HepG2 (cell line): ENCODE measurements around the gene NDUFS1. TPM values are rescaled to one million over a fixed set of nuclear protein-coding genes. Genes with fewer than 3 reads are reported as not detected.

Source experiments
- CBFB ChIP-seq: sonication (generic); formaldehyde crosslinking; IDR thresholded peaks from 2 replicates; pipeline ENCODE4 v1.4.0; 2020; ENCODE audit warnings: missing genetic modification reagents
- FOXC1 ChIP-seq: sonication (generic); formaldehyde crosslinking; IDR thresholded peaks from 2 replicates; pipeline ENCODE4 v1.8.0; 2022; ENCODE audit warnings: mild to moderate bottlenecking, missing genetic modification reagents, borderline replicate concordance
- GABPA ChIP-seq, 2 experiments: IDR thresholded peaks; 2 replicates each; pipeline ENCODE4 v1.6.1; 2011 to 2016; ENCODE audit warnings: low read depth in 2 of 2, low read length in 1 of 2, missing biosample characterization in 1 of 2, missing genetic modification characterization in 1 of 2
- GTF2F1 ChIP-seq: fragments of 150-350 bp; IDR thresholded peaks from 2 replicates; pipeline ENCODE4 v1.6.1; 2014; ENCODE audit warnings: low read length
- IKZF5 ChIP-seq: IDR thresholded peaks from 2 replicates; pipeline ENCODE4 v1.6.1; 2018; ENCODE audit warnings: missing genetic modification reagents, mild to moderate bottlenecking, missing compliant biosample characterization
- IRX3 ChIP-seq: sonication (generic); formaldehyde crosslinking; IDR thresholded peaks from 2 replicates; pipeline ENCODE4 v1.8.1; 2023; ENCODE audit warnings: mild to moderate bottlenecking, low read depth, missing genetic modification reagents, borderline replicate concordance
- ISX ChIP-seq: sonication (generic); formaldehyde crosslinking; conservative IDR thresholded peaks from 2 replicates; pipeline ENCODE4 v1.5.0; 2020; ENCODE audit warnings: missing genetic modification reagents
- LCORL ChIP-seq, 2 experiments: fragments of 450-650 bp in 1 of 2; sonication (generic) in 1 of 2; formaldehyde crosslinking in 1 of 2; IDR thresholded peaks; 2 replicates each; pipeline versions ENCODE4 v1.5.0 to v1.6.1; 2017 to 2020; ENCODE audit warnings: antibody characterized with exemption in 1 of 2, missing genetic modification reagents in 1 of 2
- MED8 ChIP-seq: sonication (generic); formaldehyde crosslinking; IDR thresholded peaks from 2 replicates; pipeline ENCODE4 v1.8.1; 2023; ENCODE audit warnings: mild to moderate bottlenecking, missing genetic modification reagents; ENCODE audit not compliant: insufficient replicate concordance
- MTA3 ChIP-seq: sonication (generic); formaldehyde crosslinking; IDR thresholded peaks from 2 replicates; pipeline ENCODE4 v1.4.0; 2020; ENCODE audit warnings: missing genetic modification reagents
- NR2F2 ChIP-seq: IDR thresholded peaks from 2 replicates; pipeline ENCODE4 v1.6.1; 2012; ENCODE audit warnings: low read depth, inconsistent platforms, borderline replicate concordance
- REXO4 ChIP-seq: sonication (generic); formaldehyde crosslinking; IDR thresholded peaks from 2 replicates; pipeline ENCODE4 v1.8.0; 2022; ENCODE audit warnings: missing genetic modification reagents, mild to moderate bottlenecking, borderline replicate concordance
- RFX3 ChIP-seq: IDR thresholded peaks from 2 replicates; pipeline ENCODE4 v1.6.1; 2016; ENCODE audit warnings: missing biosample characterization, missing genetic modification reagents
- RORA ChIP-seq: sonication (generic); formaldehyde crosslinking; IDR thresholded peaks from 2 replicates; pipeline ENCODE4 v1.5.0; 2020; ENCODE audit warnings: mild to moderate bottlenecking, missing genetic modification reagents, moderate library complexity
- SATB2 ChIP-seq: sonication (generic); formaldehyde crosslinking; IDR thresholded peaks from 2 replicates; pipeline ENCODE4 v1.5.0; 2020; ENCODE audit warnings: missing genetic modification reagents
- SOX13 ChIP-seq, 3 experiments: fragments of 450-650 bp in 1 of 3; sonication (generic) in 1 of 3; formaldehyde crosslinking in 1 of 3; IDR thresholded peaks in 2 of 3; conservative IDR thresholded peaks in 1 of 3; 2 replicates each; pipeline versions ENCODE4 v1.5.0 to v1.6.1; 2016 to 2020; ENCODE audit warnings: antibody characterized with exemption in 1 of 3, mild to moderate bottlenecking in 1 of 3, missing compliant biosample characterization in 1 of 3, missing genetic modification reagents in 1 of 3, moderate library complexity in 1 of 3
- SP1 ChIP-seq, 2 experiments: fragments of 450-650 bp in 1 of 2; sonication (generic) in 1 of 2; formaldehyde crosslinking in 1 of 2; IDR thresholded peaks; 2 replicates each; pipeline versions ENCODE4 v1.4.0 to v1.6.1; 2016 to 2020; ENCODE audit warnings: missing genetic modification reagents in 1 of 2
- ZBTB26 ChIP-seq: IDR thresholded peaks from 2 replicates; pipeline ENCODE4 v1.6.1; 2016; ENCODE audit warnings: missing compliant biosample characterization, missing genetic modification reagents, borderline replicate concordance
- ZFX ChIP-seq: sonication (generic); formaldehyde crosslinking; IDR thresholded peaks from 2 replicates; pipeline ENCODE4 v1.4.0; 2020; ENCODE audit warnings: mild to moderate bottlenecking, low read depth, missing genetic modification reagents, moderate library complexity
- ZFY ChIP-seq: sonication (generic); formaldehyde crosslinking; IDR thresholded peaks from 2 replicates; pipeline ENCODE4 v1.4.0; 2020; ENCODE audit warnings: missing genetic modification reagents
- ZNF350 ChIP-seq: sonication (generic); formaldehyde crosslinking; IDR thresholded peaks from 2 replicates; pipeline ENCODE4 v1.4.0; 2020; ENCODE audit warnings: mild to moderate bottlenecking, low read depth, missing genetic modification reagents, borderline replicate concordance
- ZNF367 ChIP-seq: sonication (generic); formaldehyde crosslinking; IDR thresholded peaks from 2 replicates; pipeline ENCODE4 v1.4.0; 2020; ENCODE audit warnings: missing genetic modification reagents, borderline replicate concordance
- ZNF501 ChIP-seq: sonication (generic); formaldehyde crosslinking; IDR thresholded peaks from 2 replicates; pipeline ENCODE4 v1.5.1; 2020; ENCODE audit warnings: mild to moderate bottlenecking, moderate library complexity, missing genetic modification reagents
- ZNF558 ChIP-seq: sonication (generic); formaldehyde crosslinking; IDR thresholded peaks from 2 replicates; pipeline ENCODE4 v1.9.0; 2022; ENCODE audit warnings: mild to moderate bottlenecking, missing genetic modification reagents, borderline replicate concordance
- ZNF563 ChIP-seq: sonication (generic); formaldehyde crosslinking; IDR thresholded peaks from 2 replicates; pipeline ENCODE4 v1.8.0; 2022; ENCODE audit warnings: mild to moderate bottlenecking, moderate library complexity, missing genetic modification reagents
- ZNF670 ChIP-seq: sonication (generic); formaldehyde crosslinking; IDR thresholded peaks from 2 replicates; pipeline ENCODE4 v1.8.0; 2022; ENCODE audit warnings: mild to moderate bottlenecking, missing genetic modification reagents, borderline replicate concordance
- ZNF7 ChIP-seq: IDR thresholded peaks from 2 replicates; pipeline ENCODE4 v1.6.1; 2016; ENCODE audit warnings: missing biosample characterization, missing genetic modification reagents
- ZNF746 ChIP-seq: sonication (generic); formaldehyde crosslinking; IDR thresholded peaks from 2 replicates; pipeline ENCODE4 v1.8.0; 2022; ENCODE audit warnings: mild to moderate bottlenecking, missing genetic modification reagents
- polyA plus RNA-seq, 8 experiments: library from polyadenylated mRNA; depleted of rRNA in 3 of 8; stranded (reverse) in 7 of 8; unstranded in 1 of 8; fragments of >200 nt; fragmentation: Illumina TruSeq in 4 of 8; extraction: Trizol in 4 of 8; gene quantifications; 2 replicates each; pipeline versions ENCODE4 v1.2.1 to v1.2.3, GENCODE V29; 2011 to 2016; ENCODE audit warnings: low read depth in 4 of 8, missing spikeins in 1 of 8, mixed read lengths in 1 of 8; ENCODE audit not compliant: insufficient read depth in 1 of 8
- total RNA-seq, 5 experiments: library from RNA; depleted of rRNA; stranded (reverse); fragments of >200 nt; fragmentation: Illumina TruSeq; extraction: Trizol; gene quantifications; 2 replicates each; pipeline ENCODE4 v1.2.3, GENCODE V29; 2016; ENCODE audit warnings: low read depth in 1 of 5

NDUFS1 gene
- total and polyA plus RNA-seq, 2 of the 13 experiments (the other 11 are each of a cell fraction or from before 2014, with no cell fraction given) = 139 to 242 TPM

GRCh38 chr2:206085742-206086445 lies 73.3 kb downstream of the NDUFS1 start, which contains the start of gene INO80D (continued):
- TF ChIP-seq LCORL (IDR thresholded peaks at IDR 0.05) (peak; percentile 81), LCORL (CRISPR knock-in tag; IDR thresholded peaks at IDR 0.05) (no peak), ZNF563 (CRISPR knock-in tag) (peak; percentile 95), ZNF7 (CRISPR knock-in tag) (peak; percentile 13; the same call in 1 of the 2 replicates), IRX3 (CRISPR knock-in tag) (peak; percentile 74), ZNF670 (no peak), RORA (no peak), FOXC1 (CRISPR knock-in tag) (no peak), ZNF501 (CRISPR knock-in tag) (peak; percentile 81), NR2F2 (peak; percentile 45; the same call in 1 of the 2 replicates), ZNF558 (CRISPR knock-in tag) (peak; percentile 70; the same call in 1 of the 2 replicates), RFX3 (CRISPR knock-in tag) (no peak), REXO4 (CRISPR knock-in tag) (no peak), ZFY (CRISPR knock-in tag) (peak; percentile 100), SP1 (IDR thresholded peaks at IDR 0.05) (no peak), SP1 (CRISPR knock-in tag; IDR thresholded peaks at IDR 0.05) (no peak; the same call in 1 of the 2 replicates), SATB2 (CRISPR knock-in tag) (peak; percentile 19; the same call in 1 of the 2 replicates), ZBTB26 (CRISPR knock-in tag) (0 out of 2 replicates have a peak, but pooled peaks have one; percentile 76), GTF2F1 (no peak), IKZF5 (peak; percentile 71; the same call in 1 of the 2 replicates), MED8 (CRISPR knock-in tag) (no peak), ZNF350 (CRISPR knock-in tag) (peak; percentile 67), SOX13 (IDR thresholded peaks at IDR 0.05) (no peak), SOX13 (CRISPR knock-in tag; conservative IDR thresholded peaks at IDR 0.05 in 1 of 2, IDR thresholded peaks at IDR 0.05 in 1 of 2) (no peak), GABPA (IDR thresholded peaks at IDR 0.05; ENCODE audit: low read depth, low read length) (no peak), GABPA (CRISPR knock-in tag; IDR thresholded peaks at IDR 0.05; ENCODE audit: low read depth) (peak; percentile 15; the same call in 1 of the 2 replicates), CBFB (CRISPR knock-in tag) (no peak; the same call in 1 of the 2 replicates), ZNF367 (CRISPR knock-in tag) (no peak), ZNF746 (no peak; the same call in 1 of the 2 replicates), ZFX (CRISPR knock-in tag) (peak; percentile 100), MTA3 (CRISPR knock-in tag) (no peak), ISX (0 out of 2 replicates have a peak, but pooled peaks have one; percentile 56)
